CD4-positive, alpha-beta T cell (primary cell): ENCODE measurements around the gene POP7. TPM values are rescaled to one million over a fixed set of nuclear protein-coding genes. Genes with fewer than 3 reads are reported as not detected.

Experiments used
- ATAC-seq: fragments of 200-7000 bp; cut with Tn5 transposase; one replicate; pipeline ENCODE4 v1.10.0; 2022; ENCODE audit warnings: mild to moderate bottlenecking; ENCODE audit not compliant: poor library complexity
- CTCF ChIA-PET: fragments of 350-600 bp; sonication (Branson Sonifier 250); formaldehyde crosslinking; loops from one replicate; lab custom pipeline; 2021; ENCODE audit warnings: antibody characterized with exemption, inconsistent platforms; lab: Charles Lee
- POLR2A ChIA-PET: fragments of 350-600 bp; sonication (Branson Sonifier 250); formaldehyde crosslinking; loops from one replicate; lab custom pipeline; 2021; ENCODE audit warnings: antibody characterized with exemption, inconsistent platforms; lab: Charles Lee
- DNase-seq, 14 experiments: peaks; one replicate each; pipeline ENCODE4 v3.0.0-alpha.2; 2013 to 2020; ENCODE audit warnings: mixed read lengths in 2 of 14
- H3K27ac ChIP-seq, 2 donors: one replicate each; pipeline versions ENCODE4 v1.5.1 to v1.7.0; 2013; ENCODE audit warnings: low read length in 2 of 2, low read depth in 1 of 2, mild to moderate bottlenecking in 1 of 2
- H3K27me3 ChIP-seq, 2 experiments: 1 replicate in 1 of 2; 2 replicates in 1 of 2; pipeline versions ENCODE4 v1.6.1 to v1.7.0; 2013; ENCODE audit warnings: low read length in 2 of 2, control low read depth in 1 of 2, mild to moderate bottlenecking in 1 of 2, moderate library complexity in 1 of 2; ENCODE audit not compliant: insufficient read depth in 2 of 2, control insufficient read depth in 1 of 2
- H3K36me3 ChIP-seq: one replicate; pipeline ENCODE4 v1.6.1; 2013; ENCODE audit warnings: low read length, control low read depth; ENCODE audit not compliant: insufficient read depth
- H3K4me1 ChIP-seq: one replicate; pipeline ENCODE4 v1.6.1; 2013; ENCODE audit warnings: low read length, control low read depth; ENCODE audit not compliant: insufficient read depth
- H3K4me3 ChIP-seq: one replicate; pipeline ENCODE4 v1.5.1; 2013; ENCODE audit warnings: mild to moderate bottlenecking, low read length, moderate library complexity
- H3K9me3 ChIP-seq, 2 experiments: 1 replicate in 1 of 2; 2 replicates in 1 of 2; pipeline versions ENCODE4 v1.6.1 to v1.7.0; 2013; ENCODE audit warnings: low read length in 2 of 2, mild to moderate bottlenecking in 2 of 2, control low read depth in 1 of 2, moderate library complexity in 1 of 2; ENCODE audit not compliant: control insufficient read depth in 1 of 2, insufficient read depth in 1 of 2
- H3K27ac Mint-ChIP-seq: one replicate; pipeline ENCODE4 v1.8.0; 2020; ENCODE audit warnings: mixed read lengths
- H3K27me3 Mint-ChIP-seq: one replicate; pipeline ENCODE4 v1.8.0; 2021; ENCODE audit warnings: mixed read lengths
- H3K36me3 Mint-ChIP-seq: one replicate; pipeline ENCODE4 v1.8.0; 2021; ENCODE audit warnings: low read depth, mixed read lengths
- H3K4me1 Mint-ChIP-seq: one replicate; pipeline ENCODE4 v1.8.0; 2021; ENCODE audit warnings: low read depth, mixed read lengths
- H3K4me3 Mint-ChIP-seq: one replicate; pipeline ENCODE4 v1.8.0; 2020; ENCODE audit warnings: mild to moderate bottlenecking, mixed read lengths
- H3K9me3 Mint-ChIP-seq: one replicate; pipeline ENCODE4 v1.8.0; 2020; ENCODE audit warnings: mixed read lengths
- CTCF ChIP-seq: fragments of 200-600 bp; IDR thresholded peaks from one replicate; pipeline ENCODE4 v1.8.0; 2022; ENCODE audit warnings: antibody characterized with exemption, mild to moderate bottlenecking
- intact Hi-C, 2 experiments: fragments of 100-400 bp; cut with DNase I in 1 of 2; cut with micrococcal nuclease in 1 of 2; formaldehyde crosslinking; loops; one replicate each; pipeline versions ENCODE4 v1.15.1 to v1.9.0; 2023 to 2025; cut with DNase I, micrococcal nuclease
- total RNA-seq, 174 experiments: library from RNA in 2 of 174; stranded (reverse) in 2 of 174; gene quantifications; one replicate each; pipeline ENCODE4 v1.2.3 and lab custom pipeline; 2021 to 2026

Gene POP7
- total RNA-seq, 2 experiments from 2014 or later: 7.4 to 7.5 TPM

DNA sequence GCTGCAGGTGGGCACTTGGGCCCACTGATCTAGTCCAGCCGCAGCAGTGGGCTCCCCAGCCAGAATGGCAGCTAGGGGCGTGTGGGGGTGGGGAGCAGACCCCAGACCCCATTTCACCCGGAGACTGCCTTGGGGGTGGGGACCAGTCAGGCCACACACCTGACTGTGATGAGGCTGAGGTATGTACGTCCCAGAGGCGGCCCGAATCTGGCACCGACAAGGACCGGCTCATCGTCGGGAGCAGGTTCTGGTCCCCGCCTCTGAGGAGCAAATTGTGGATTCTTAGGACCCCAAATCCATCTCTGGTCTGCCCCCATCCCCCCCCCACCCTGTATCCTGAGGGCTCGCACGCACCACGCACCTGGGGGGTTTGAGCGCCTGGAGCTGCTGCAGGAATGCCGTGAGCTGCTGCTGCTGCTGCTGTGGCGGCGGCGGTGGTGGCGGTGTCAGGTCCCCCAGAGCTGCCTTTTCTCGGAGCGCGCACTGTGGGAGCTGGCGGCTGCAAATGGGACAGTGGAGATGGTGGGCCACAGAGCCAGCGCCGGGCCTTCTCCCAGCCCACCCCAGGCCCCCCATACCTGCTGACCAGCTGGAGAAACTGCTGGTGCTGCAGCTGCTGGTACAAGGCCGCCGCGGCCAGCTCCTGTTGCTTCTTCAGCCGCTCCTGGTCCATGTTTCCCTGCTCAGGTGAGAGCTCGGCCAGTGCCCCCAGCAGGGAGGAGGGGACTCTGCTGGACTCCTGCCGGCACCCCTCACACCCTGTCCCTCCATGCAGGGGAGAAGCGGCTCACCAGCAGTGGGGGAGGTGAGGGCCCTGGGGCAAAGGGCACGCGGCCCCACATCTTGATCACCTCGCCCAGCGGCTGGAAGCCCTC, 22.0 kb upstream of the POP7 start:
- no peaks in the 10 kb centered on the region for H3K27me3 Mint-ChIP-seq
- no peak for ATAC-seq
- TF ChIP-seq CTCF: no peak
- no peaks in the 10 kb centered on the region for H3K9me3 Mint-ChIP-seq
- ChIA-PET POLR2A (interaction anchor here (1.1 to 10.6 kb wide), 3 partner anchors 9 to 99 kb away, joined by 4 to 92 read pairs (median 33); partner anchors contain the start of genes FBXO24, GIGYF1 and LRCH4), CTCF (interaction anchor here (0.9 to 1.8 kb wide), 2 partner anchors 21 to 50 kb away, joined by 3 to 8 read pairs; no protein-coding TSS in a partner anchor)
- H3K9me3 ChIP-seq: peaks cover 0 to 4% of the 10 kb centered on the region in 2 experiments
- peaks cover 71% of the 10 kb centered on the region for H3K36me3 Mint-ChIP-seq
- H3K27ac Mint-ChIP-seq: no peak overlapping the region
- H3K27me3 ChIP-seq: no peaks in the 10 kb centered on the region
- H3K4me3 Mint-ChIP-seq: no peak overlapping the region
- H3K36me3 ChIP-seq: peaks cover 79% of the 10 kb centered on the region
- intact Hi-C loops: no loop called here
- no peak overlapping the region for H3K4me3 ChIP-seq
- peaks cover 32% of the 10 kb centered on the region for H3K4me1 Mint-ChIP-seq
- H3K27ac ChIP-seq: no peak overlapping the region
- H3K4me1 ChIP-seq: peaks cover 35% of the 10 kb centered on the region
- peak in 1 of 14 experiments; percentile 22 for DNase-seq

DNA sequence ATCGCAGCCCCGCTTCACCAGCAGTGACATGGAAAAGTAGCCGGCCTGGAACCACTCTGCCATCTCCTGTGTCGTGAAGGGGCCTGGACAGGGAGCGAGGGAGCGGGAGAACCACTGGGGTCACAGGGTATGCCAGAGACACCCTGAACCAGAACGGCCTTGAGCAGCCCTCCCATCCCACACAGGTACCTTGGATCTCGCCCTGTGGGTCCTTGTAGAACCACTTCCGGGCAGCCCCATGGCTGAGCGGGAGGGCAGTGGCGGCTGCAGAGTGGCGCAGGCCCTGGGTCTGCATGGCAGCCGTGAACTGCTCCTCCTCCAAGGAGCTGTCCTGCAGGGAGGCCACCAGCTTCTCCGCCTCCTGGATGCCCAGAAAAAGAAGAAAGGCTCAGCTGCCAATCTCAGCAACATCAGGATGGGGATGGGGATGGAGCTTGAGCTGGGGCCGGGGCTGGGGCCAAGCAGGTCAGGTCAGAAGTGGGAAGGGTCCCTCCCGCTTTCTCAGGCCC, 21.3 kb upstream of the POP7 start:
- ChIA-PET POLR2A (interaction anchor here (0.7 to 10.6 kb wide), 3 partner anchors 8 to 100 kb away, joined by 4 to 92 read pairs (median 4); partner anchors contain the start of genes FBXO24 and LRCH4), CTCF (interaction anchor here (0.9 kb wide), 1 partner anchor 21 kb away, joined by 3 read pairs; no protein-coding TSS in a partner anchor)
- Mint-ChIP-seq H3K36me3 (peaks cover 68% of the 10 kb centered on the region), H3K27me3 (no peaks in the 10 kb centered on the region), H3K4me3 (no peak overlapping the region), H3K9me3 (no peaks in the 10 kb centered on the region), H3K27ac (no peak overlapping the region), H3K4me1 (peaks cover 29% of the 10 kb centered on the region)
- ATAC-seq: no peak
- intact Hi-C loops: no loop called here
- Histone ChIP-seq H3K9me3 (peaks cover 0 to 4% of the 10 kb centered on the region in 2 experiments), H3K27ac (no peak overlapping the region), H3K4me3 (no peak overlapping the region), H3K4me1 (peaks cover 37% of the 10 kb centered on the region), H3K36me3 (peaks cover 80% of the 10 kb centered on the region), H3K27me3 (no peaks in the 10 kb centered on the region)
- TF ChIP-seq CTCF: no peak
- DNase-seq: peak in 1 of 14 experiments; percentile 18

DNA sequence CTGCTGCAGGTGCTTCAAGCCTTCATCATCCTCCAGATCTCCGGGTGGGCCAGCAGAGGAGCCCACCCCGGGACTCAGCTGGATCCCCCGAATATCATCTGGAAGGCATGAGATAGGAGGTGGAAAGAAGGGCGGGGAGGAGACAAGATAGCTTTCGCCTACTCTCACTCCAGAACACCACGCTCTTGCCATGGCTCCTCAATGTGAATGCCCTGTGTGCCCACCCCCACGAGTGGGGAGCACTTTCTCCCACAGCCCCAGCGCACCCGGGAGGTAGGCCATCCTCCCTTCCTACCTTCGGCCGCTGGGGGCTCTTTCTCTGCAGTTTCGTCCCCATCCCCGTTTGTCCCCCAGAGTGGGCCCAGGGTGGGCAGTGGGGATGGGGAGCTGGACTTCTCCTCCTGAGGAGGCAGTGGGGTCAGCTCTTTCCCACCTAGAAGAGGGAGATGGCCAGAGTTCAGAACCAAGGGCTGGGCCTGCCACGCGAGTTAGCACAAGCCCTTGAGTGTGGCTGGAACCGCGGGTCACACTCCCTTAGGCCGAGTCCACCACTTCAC, 20.8 kb upstream of the POP7 start:
- H3K27me3 ChIP-seq: no peaks in the 10 kb centered on the region
- no peak for ATAC-seq
- H3K4me1 ChIP-seq: peaks cover 37% of the 10 kb centered on the region
- no peak for DNase-seq
- peaks cover 0 to 4% of the 10 kb centered on the region in 2 experiments for H3K9me3 ChIP-seq
- Mint-ChIP-seq H3K27me3 (no peaks in the 10 kb centered on the region), H3K36me3 (peaks cover 62% of the 10 kb centered on the region), H3K27ac (no peak overlapping the region), H3K9me3 (no peaks in the 10 kb centered on the region), H3K4me3 (no peak overlapping the region), H3K4me1 (peaks cover 24% of the 10 kb centered on the region)
- no peak for TF ChIP-seq CTCF
- CTCF ChIA-PET: interaction anchor here (0.9 kb wide), 1 partner anchor 20 kb away, joined by 3 read pairs; no protein-coding TSS in a partner anchor
- H3K27ac ChIP-seq: no peak overlapping the region
- H3K4me3 ChIP-seq: no peak overlapping the region
- POLR2A ChIA-PET: interaction anchor here (0.7 kb wide), 1 partner anchor 8 kb away, joined by 4 read pairs; no protein-coding TSS in a partner anchor
- intact Hi-C loops: no loop called here
- peaks cover 82% of the 10 kb centered on the region for H3K36me3 ChIP-seq
